Loucy (cell line): ENCODE results near the gene SYNJ2.

Experiments used
- H2AFZ ChIP-seq: fragments of 200-600 bp; sonication (generic); 2 replicates; pipeline ENCODE4 v1.6.0; 2016; ENCODE audit warnings: antibody characterized with exemption, mild to moderate bottlenecking, low read length, moderate library complexity
- H3F3A ChIP-seq: fragments of 200-600 bp; 2 replicates; pipeline ENCODE4 v1.6.0; 2016; ENCODE audit warnings: antibody characterized with exemption, low read depth, mild to moderate bottlenecking
- H3K27me3 ChIP-seq: fragments of 200-600 bp; sonication (generic); 2 replicates; pipeline ENCODE4 v1.6.1; 2014; ENCODE audit warnings: low read length, mild to moderate bottlenecking; ENCODE audit not compliant: insufficient read depth, poor library complexity, severe bottlenecking
- H3K36me3 ChIP-seq: fragments of 200-600 bp; sonication (generic); 2 replicates; pipeline ENCODE4 v1.6.1; 2016; ENCODE audit warnings: low read length; ENCODE audit not compliant: insufficient read depth
- H3K4me1 ChIP-seq: fragments of 200-600 bp; sonication (generic); 2 replicates; pipeline ENCODE4 v1.5.1; 2014; ENCODE audit warnings: low read length, mild to moderate bottlenecking; ENCODE audit not compliant: insufficient read depth, poor library complexity, severe bottlenecking
- H3K4me2 ChIP-seq: fragments of 200-600 bp; sonication (generic); 2 replicates; pipeline ENCODE4 v1.6.0; 2014; ENCODE audit warnings: antibody characterized with exemption, low read length, low read depth, mild to moderate bottlenecking; ENCODE audit not compliant: poor library complexity, severe bottlenecking
- H3K4me3 ChIP-seq: fragments of 200-600 bp; sonication (generic); 2 replicates; pipeline ENCODE4 v1.5.1; 2014; ENCODE audit warnings: low read length, mild to moderate bottlenecking, mixed read lengths; ENCODE audit not compliant: poor library complexity, severe bottlenecking
- H3K79me2 ChIP-seq: fragments of 200-600 bp; sonication (generic); 2 replicates; pipeline ENCODE4 v1.6.1; 2014; ENCODE audit warnings: low read length; ENCODE audit not compliant: insufficient read depth
- H3K9ac ChIP-seq: fragments of 200-600 bp; sonication (generic); 2 replicates; pipeline ENCODE4 v1.6.0; 2014; ENCODE audit warnings: mild to moderate bottlenecking, low read depth, low read length, moderate library complexity; ENCODE audit not compliant: poor library complexity, severe bottlenecking
- H3K9me2 ChIP-seq: fragments of 200-600 bp; sonication (generic); replicated peaks from 2 replicates; pipeline ENCODE4 v1.6.1; 2016; ENCODE audit warnings: low read depth, low read length, mixed read lengths
- H3K9me3 ChIP-seq: fragments of 200-600 bp; sonication (generic); 2 replicates; pipeline ENCODE4 v1.6.1; 2014; ENCODE audit warnings: mild to moderate bottlenecking, antibody characterized with exemption, low read length, low read depth; ENCODE audit not compliant: insufficient read depth
- H4K20me1 ChIP-seq: fragments of 200-600 bp; sonication (generic); 2 replicates; pipeline ENCODE4 v1.6.0; 2014; ENCODE audit warnings: antibody characterized with exemption, low read length, mild to moderate bottlenecking; ENCODE audit not compliant: insufficient read depth, poor library complexity, severe bottlenecking
- CTCF ChIP-seq: fragments of 200-600 bp; sonication (generic); conservative IDR thresholded peaks from 2 replicates; pipeline ENCODE4 v1.5.1; 2014; ENCODE audit warnings: mild to moderate bottlenecking, antibody characterized with exemption, low read length
- EZH2phosphoT487 ChIP-seq: fragments of 200-600 bp; IDR thresholded peaks from 2 replicates; pipeline ENCODE4 v1.6.1; 2018; ENCODE audit warnings: antibody characterized with exemption, mild to moderate bottlenecking, moderate library complexity, borderline replicate concordance

The SYNJ2 gene

DNA sequence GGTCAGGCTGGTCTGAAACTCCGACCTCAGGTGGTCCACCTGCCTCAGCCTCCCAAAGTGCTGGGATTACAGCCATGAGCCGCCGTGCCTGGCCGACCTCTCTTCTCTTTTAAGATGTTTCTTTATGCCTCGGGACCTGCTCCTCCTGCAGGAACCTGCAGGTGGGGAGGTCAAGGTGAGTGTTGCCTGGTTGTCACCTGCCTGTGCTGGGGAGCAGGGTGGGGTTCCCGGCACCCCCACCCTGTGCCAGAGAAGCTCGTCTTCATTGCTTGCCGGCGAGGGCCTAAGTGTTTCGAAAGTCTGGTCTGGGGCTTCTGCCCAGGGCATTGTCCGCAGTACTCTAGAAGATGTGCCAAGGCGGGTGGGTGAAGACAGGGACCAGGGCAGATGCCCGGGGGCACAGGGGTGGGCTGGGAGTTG lies 36.0 kb downstream of the SYNJ2 start:
- Histone ChIP-seq H3K4me2 (no peak overlapping the region), H3K4me1 (peaks cover 17% of the 10 kb centered on the region), H3K9ac (no peak overlapping the region), H3K9me3 (no peaks in the 10 kb centered on the region), H3K27me3 (no peaks in the 10 kb centered on the region), H3K36me3 (peaks cover 33% of the 10 kb centered on the region; the same call in 1 of the 2 replicates), H3F3A (no peaks in the 10 kb centered on the region), H4K20me1 (no peaks in the 10 kb centered on the region), H3K79me2 (peaks cover 42% of the 10 kb centered on the region), H3K4me3 (no peak overlapping the region), H3K9me2 (no peaks in the 10 kb centered on the region), H2AFZ (no peak overlapping the region)
- no peak for TF ChIP-seq EZH2phosphoT487
- TF ChIP-seq CTCF: no peak

DNA sequence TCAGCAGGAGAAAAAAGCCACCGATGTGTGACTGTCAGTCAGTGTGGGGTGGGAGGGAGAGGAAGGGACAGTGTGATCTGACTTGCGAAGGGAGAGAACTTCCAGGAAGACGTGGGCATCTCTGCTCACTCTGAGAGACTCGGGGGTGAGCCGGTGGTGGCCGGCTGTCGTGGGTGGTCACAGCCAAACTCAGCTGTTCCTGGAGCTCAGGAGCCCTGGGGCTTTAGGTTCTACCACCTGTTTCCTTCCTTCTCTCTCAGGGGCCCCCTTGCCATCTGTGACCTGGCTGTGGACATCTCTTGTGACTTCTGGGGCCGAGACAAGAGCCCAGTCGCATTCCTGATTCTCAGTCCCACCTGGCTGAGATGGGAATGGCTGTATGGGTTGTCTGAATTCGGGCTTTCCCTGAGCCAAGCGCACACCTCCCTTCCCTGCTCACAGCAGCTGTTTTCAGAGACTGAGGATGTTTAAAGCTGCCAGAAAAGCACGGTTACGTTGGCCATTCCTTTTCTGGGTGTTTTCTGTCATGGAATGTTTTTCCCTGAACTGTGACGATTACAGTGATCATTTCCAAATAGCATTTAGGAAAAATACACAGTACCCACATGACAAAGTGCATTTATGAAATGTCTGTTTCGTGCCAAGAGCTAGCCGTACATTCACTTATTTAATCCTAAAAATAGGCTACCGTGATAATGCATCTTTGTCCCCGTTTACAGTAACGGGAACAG lies 36.5 kb downstream of the SYNJ2 start:
- no peak overlapping the region for H3K4me2 ChIP-seq

GRCh38 chr6:158018851-158019361 lies 37.2 kb downstream of the SYNJ2 start:
- Histone ChIP-seq H3K36me3 (peaks cover 33% of the 10 kb centered on the region; the same call in 1 of the 2 replicates), H3F3A (no peaks in the 10 kb centered on the region), H4K20me1 (no peaks in the 10 kb centered on the region), H3K79me2 (peaks cover 30% of the 10 kb centered on the region), H3K4me1 (peaks cover 17% of the 10 kb centered on the region), H3K4me2 (no peak overlapping the region), H3K9ac (no peak overlapping the region), H2AFZ (no peak overlapping the region), H3K4me3 (no peak overlapping the region), H3K27me3 (no peaks in the 10 kb centered on the region), H3K9me3 (no peaks in the 10 kb centered on the region), H3K9me2 (no peaks in the 10 kb centered on the region)
- TF ChIP-seq CTCF: no peak
- TF ChIP-seq EZH2phosphoT487: no peak

More for the DNA sequence above, 36.5 kb downstream of the SYNJ2 start:
- Histone ChIP-seq H3K9me3 (no peaks in the 10 kb centered on the region), H3K27me3 (no peaks in the 10 kb centered on the region), H3K36me3 (peaks cover 33% of the 10 kb centered on the region; the same call in 1 of the 2 replicates), H3K9ac (no peak overlapping the region), H2AFZ (no peak overlapping the region), H4K20me1 (no peaks in the 10 kb centered on the region), H3K4me1 (peaks cover 17% of the 10 kb centered on the region), H3K79me2 (peaks cover 37% of the 10 kb centered on the region), H3F3A (no peaks in the 10 kb centered on the region), H3K9me2 (no peaks in the 10 kb centered on the region), H3K4me3 (no peak overlapping the region)
- TF ChIP-seq CTCF: no peak
- TF ChIP-seq EZH2phosphoT487: no peak
